ENCODE results near the gene OR2L8.

Gene OR2L8

DNA sequence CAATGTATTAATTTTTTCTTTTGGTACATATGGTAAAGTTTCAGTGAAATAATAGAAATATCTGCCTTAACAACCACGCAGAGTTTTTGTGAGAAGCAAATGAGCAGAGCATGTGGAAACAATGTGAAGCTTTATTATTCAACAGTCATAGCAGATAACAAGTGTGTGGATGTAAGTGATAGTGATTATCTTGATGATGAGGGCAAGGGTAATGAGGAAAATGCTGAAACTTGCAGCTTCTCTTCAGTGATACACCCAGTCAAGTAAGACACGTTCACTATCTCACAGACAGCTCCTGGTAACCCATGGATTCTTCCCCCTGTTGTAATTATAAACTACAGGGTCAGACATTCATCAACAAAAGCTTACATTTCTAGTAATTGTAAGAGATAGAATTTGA is 50.2 kb downstream of the OR2L8 start:
- H3K4me2 ChIP-seq (ENCODE audit: low read depth, low read length): no peak overlapping the region
- no peaks in the 10 kb centered on the region for H3K4me1 ChIP-seq (ENCODE audit: low read length)
- no peaks in the 10 kb centered on the region for H4K20me1 ChIP-seq (ENCODE audit: insufficient read depth, low read length)
- H3K27ac ChIP-seq (ENCODE audit: low read length): no peak overlapping the region
- H3K36me3 ChIP-seq (replicated peaks; ENCODE audit: insufficient read depth, low read length): no peaks in the 10 kb centered on the region
- no peak for DNase-seq
- no peaks in the 10 kb centered on the region for H3F3A ChIP-seq (ENCODE audit: insufficient read depth, low read length)
- no peaks in the 10 kb centered on the region for H3K27me3 ChIP-seq (replicated peaks; ENCODE audit: insufficient read depth, low read length)
- H3K79me2 ChIP-seq (ENCODE audit: low read length): no peaks in the 10 kb centered on the region
- no peaks in the 10 kb centered on the region for H3K9me3 ChIP-seq (replicated peaks; ENCODE audit: insufficient read depth, low read length)
- H3K9ac ChIP-seq (ENCODE audit: low read length): no peak overlapping the region
- H3K9me2 ChIP-seq (replicated peaks; ENCODE audit: insufficient read depth, low read length): no peaks in the 10 kb centered on the region
- no peak overlapping the region for H2AFZ ChIP-seq (ENCODE audit: low read length)
- no peak overlapping the region for H3K4me3 ChIP-seq (ENCODE audit: low read length)
- TF ChIP-seq EZH2 (optimal IDR thresholded peaks at IDR 0.05; ENCODE audit: low read depth, low read length) (no peak), EZH2phosphoT487 (IDR thresholded peaks at IDR 0.05; ENCODE audit: low read length) (no peak)
- TF ChIP-seq, protein P1, sequence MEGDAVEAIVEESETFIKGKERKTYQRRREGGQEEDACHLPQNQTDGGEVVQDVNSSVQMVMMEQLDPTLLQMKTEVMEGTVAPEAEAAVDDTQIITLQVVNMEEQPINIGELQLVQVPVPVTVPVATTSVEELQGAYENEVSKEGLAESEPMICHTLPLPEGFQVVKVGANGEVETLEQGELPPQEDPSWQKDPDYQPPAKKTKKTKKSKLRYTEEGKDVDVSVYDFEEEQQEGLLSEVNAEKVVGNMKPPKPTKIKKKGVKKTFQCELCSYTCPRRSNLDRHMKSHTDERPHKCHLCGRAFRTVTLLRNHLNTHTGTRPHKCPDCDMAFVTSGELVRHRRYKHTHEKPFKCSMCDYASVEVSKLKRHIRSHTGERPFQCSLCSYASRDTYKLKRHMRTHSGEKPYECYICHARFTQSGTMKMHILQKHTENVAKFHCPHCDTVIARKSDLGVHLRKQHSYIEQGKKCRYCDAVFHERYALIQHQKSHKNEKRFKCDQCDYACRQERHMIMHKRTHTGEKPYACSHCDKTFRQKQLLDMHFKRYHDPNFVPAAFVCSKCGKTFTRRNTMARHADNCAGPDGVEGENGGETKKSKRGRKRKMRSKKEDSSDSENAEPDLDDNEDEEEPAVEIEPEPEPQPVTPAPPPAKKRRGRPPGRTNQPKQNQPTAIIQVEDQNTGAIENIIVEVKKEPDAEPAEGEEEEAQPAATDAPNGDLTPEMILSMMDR (IDR thresholded peaks at IDR 0.05; ENCODE audit: low read length): no peak

Data from MM.1S (cell line).